Right atrium auricular region (tissue), 2 donors: ENCODE results near the gene FANCG. TPM values are rescaled to one million over a fixed set of nuclear protein-coding genes. Genes with fewer than 3 reads are reported as not detected.

Experiments used
- DNase-seq: peaks from one replicate; pipeline ENCODE4 v3.0.0-alpha.2; 2019; ENCODE audit warnings: low spot score
- H3K27ac ChIP-seq, 2 donors: fragments of 200-600 bp; sonication (generic); 1 replicate in 1 of 2; 2 replicates in 1 of 2; pipeline ENCODE4 v1.5.1; 2016 to 2019
- H3K27me3 ChIP-seq, 2 donors: fragments of 200-600 bp; sonication (generic); one replicate each; pipeline versions ENCODE4 v1.5.1 to v1.6.0; 2017 to 2019
- H3K36me3 ChIP-seq: fragments of 200-600 bp; sonication (generic); one replicate; pipeline ENCODE4 v1.5.1; 2016
- H3K4me1 ChIP-seq, 2 donors: fragments of 200-600 bp; sonication (generic); one replicate each; pipeline versions ENCODE4 v1.5.1 to v1.6.0; 2017 to 2019
- H3K4me3 ChIP-seq, 2 donors: fragments of 200-600 bp; sonication (generic); 1 replicate in 1 of 2; 2 replicates in 1 of 2; pipeline ENCODE4 v1.5.1; 2017 to 2019; ENCODE audit warnings: mild to moderate bottlenecking in 1 of 2, moderate library complexity in 1 of 2
- H3K9me3 ChIP-seq, 2 donors: fragments of 200-600 bp; sonication (generic); one replicate each; pipeline ENCODE4 v1.5.1; 2019
- total RNA-seq, 2 donors: library from RNA; depleted of rRNA; stranded (reverse); fragments of >200 nt; gene quantifications; one replicate each; pipeline ENCODE4 v1.1.0, GENCODE V29; 2016
- TF ChIP-seq, protein P1 (sequence below), 2 donors: fragments of 200-600 bp; sonication (generic); IDR thresholded peaks; one replicate each; pipeline ENCODE4 v1.5.1; 2019; ENCODE audit warnings: antibody characterized with exemption in 2 of 2

Gene FANCG
- total RNA-seq, 2 donors from 2014 or later, result 0.89 to 1.9 TPM

DNA sequence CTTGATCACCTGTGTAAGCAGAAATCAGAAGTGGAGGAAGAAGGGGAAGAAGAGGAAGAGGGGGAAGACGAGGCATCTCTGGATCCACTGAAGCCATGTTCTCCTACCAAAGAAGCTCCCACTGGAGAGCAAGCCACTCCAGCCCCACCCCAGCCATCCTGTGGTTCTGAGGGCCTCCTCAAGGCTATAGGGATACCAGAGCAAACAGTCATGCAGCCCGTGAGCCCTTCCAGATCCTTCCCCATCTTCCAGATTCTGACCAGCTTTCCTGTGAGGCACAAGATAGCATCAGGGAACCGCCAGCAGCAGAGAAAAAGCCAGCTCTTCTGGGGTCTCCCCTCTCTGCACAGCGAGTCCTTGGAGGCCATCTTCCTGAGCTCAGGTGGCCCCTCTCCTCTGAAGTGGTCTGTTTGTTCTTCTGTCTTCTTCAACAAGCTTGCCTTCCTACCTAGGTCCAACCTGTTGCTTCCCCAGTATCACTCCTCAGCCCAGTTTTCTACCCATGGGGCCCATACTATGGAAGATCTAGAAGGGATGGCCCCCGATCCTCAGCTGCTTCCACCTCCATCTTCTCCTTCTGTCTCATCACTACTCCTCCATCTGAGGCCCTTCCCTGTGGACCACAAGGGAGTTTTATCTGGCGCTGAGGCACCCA is 36.7 kb downstream of the FANCG start:
- Histone ChIP-seq H3K36me3 (peaks cover 32% of the 10 kb centered on the region), H3K4me1 (no peaks in the 10 kb centered on the region), H3K27me3 (no peaks in the 10 kb centered on the region), H3K27ac (no peak overlapping the region), H3K4me3 (no peak overlapping the region), H3K9me3 (no peaks in the 10 kb centered on the region)
- TF ChIP-seq, protein P1, sequence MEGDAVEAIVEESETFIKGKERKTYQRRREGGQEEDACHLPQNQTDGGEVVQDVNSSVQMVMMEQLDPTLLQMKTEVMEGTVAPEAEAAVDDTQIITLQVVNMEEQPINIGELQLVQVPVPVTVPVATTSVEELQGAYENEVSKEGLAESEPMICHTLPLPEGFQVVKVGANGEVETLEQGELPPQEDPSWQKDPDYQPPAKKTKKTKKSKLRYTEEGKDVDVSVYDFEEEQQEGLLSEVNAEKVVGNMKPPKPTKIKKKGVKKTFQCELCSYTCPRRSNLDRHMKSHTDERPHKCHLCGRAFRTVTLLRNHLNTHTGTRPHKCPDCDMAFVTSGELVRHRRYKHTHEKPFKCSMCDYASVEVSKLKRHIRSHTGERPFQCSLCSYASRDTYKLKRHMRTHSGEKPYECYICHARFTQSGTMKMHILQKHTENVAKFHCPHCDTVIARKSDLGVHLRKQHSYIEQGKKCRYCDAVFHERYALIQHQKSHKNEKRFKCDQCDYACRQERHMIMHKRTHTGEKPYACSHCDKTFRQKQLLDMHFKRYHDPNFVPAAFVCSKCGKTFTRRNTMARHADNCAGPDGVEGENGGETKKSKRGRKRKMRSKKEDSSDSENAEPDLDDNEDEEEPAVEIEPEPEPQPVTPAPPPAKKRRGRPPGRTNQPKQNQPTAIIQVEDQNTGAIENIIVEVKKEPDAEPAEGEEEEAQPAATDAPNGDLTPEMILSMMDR (IDR thresholded peaks at IDR 0.05), result no peak
- DNase-seq, result no peak

DNA sequence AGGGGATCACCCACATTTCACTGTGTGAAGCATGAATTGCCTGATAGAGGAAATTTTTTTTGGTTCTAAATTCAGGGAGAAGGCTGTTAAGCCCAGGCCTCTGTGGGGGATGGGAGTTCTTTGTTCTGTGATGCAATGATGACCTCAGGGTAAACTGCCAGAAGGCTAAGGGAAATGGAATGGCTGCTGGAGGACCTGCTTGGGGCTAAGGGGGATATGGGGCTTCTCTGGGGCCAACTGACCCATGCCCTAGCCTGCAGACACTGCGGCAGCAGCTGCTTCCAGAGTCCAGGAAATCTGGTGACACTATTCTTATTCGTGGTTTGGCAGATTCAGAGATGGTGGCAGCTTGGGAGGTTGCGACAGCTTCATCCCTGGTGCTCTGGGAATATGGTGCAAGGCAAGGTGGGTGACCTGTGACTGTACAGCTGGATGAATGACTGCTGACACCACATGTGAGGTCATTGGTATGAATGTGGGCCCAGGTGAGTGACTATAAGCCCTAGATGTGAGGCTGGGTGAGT is 37.6 kb downstream of the FANCG start:
- no peaks in the 10 kb centered on the region for H3K4me1 ChIP-seq
- no peak overlapping the region for H3K27ac ChIP-seq
- H3K9me3 ChIP-seq, result no peaks in the 10 kb centered on the region
- H3K36me3 ChIP-seq, result peaks cover 30% of the 10 kb centered on the region
- no peak for DNase-seq
- H3K4me3 ChIP-seq, result no peak overlapping the region
- no peaks in the 10 kb centered on the region for H3K27me3 ChIP-seq
- TF ChIP-seq, protein P1 (IDR thresholded peaks at IDR 0.05), result no peak

DNA sequence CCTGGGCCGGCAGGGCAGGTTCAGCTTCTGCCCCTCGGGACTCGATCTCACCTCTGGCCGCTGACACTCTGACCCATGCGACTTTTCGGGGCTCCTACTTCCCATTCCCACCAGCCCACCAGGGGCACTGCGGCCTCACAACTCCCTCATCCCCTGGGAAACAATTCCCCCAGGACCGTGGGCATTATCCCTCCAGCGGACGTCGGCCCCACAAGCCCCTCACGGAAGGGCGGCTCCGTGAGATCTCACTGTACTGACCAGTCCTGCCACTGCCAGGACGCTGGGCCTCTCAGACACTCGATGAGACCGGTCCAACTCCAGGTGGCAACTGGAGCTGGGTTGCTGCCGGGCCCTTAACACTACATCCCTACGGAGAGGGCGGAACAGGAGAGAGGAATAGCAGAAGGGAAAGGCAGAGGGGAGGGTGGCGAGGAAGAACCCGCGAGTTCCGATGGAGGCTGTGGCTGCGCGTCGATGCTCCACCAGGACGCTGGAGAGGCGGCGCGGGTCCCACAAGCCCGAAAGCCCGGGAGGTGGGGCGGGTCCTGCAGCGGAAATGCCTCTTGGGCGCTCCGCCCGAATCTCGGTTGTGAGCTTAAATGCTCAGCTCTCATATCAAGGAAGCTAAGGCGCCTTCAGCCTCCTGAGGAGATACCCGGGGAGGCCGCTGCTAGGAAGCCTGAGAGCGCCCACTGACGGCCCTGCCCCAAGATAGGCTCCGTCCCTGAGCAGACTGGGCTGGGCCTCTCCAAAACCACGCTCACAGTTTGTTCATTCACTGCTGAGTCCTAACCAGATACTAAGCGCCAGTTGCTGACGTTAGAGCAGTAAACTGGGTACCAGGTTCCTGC is 43.7 kb downstream of the FANCG start:
- DNase-seq, result peak; percentile 70
- no peaks in the 10 kb centered on the region for H3K9me3 ChIP-seq
- peak overlapping the region in 1 of 2 donors; percentile 37 for H3K4me3 ChIP-seq
- peaks cover 5% of the 10 kb centered on the region for H3K36me3 ChIP-seq
- no peaks in the 10 kb centered on the region for H3K27me3 ChIP-seq
- TF ChIP-seq, protein P1 (IDR thresholded peaks at IDR 0.05), result no peak
- H3K4me1 ChIP-seq, result peaks cover 0 to 11% of the 10 kb centered on the region in 2 donors
- peak overlapping the region in 1 of 2 donors; percentile 21 for H3K27ac ChIP-seq

DNA sequence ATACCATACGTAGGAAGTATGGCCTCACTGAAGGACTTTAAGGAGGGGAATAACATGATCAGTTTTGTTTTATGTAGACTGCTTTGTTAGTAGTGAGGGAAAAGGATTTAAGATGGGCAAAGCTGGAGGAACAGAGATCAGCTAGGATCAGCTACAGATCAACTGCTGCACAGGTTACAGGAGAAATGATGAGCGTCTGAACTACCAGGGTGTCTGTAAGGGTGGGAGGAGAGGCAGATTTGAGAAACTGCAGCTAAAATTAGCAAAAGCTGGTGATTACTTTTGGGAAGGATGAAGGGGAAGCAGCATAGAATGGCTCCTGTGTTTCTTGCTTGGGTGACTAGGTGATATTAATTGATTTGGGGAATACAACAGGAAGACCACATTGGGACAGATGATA is 46.6 kb downstream of the FANCG start:
- H3K27me3 ChIP-seq, result no peaks in the 10 kb centered on the region
- no peak overlapping the region for H3K4me3 ChIP-seq
- no peaks in the 10 kb centered on the region for H3K9me3 ChIP-seq
- peaks cover 0 to 11% of the 10 kb centered on the region in 2 donors for H3K4me1 ChIP-seq
- H3K36me3 ChIP-seq, result peaks cover 5% of the 10 kb centered on the region
- no peak for DNase-seq
- TF ChIP-seq, protein P1 (IDR thresholded peaks at IDR 0.05), result no peak
- H3K27ac ChIP-seq, result no peak overlapping the region

DNA sequence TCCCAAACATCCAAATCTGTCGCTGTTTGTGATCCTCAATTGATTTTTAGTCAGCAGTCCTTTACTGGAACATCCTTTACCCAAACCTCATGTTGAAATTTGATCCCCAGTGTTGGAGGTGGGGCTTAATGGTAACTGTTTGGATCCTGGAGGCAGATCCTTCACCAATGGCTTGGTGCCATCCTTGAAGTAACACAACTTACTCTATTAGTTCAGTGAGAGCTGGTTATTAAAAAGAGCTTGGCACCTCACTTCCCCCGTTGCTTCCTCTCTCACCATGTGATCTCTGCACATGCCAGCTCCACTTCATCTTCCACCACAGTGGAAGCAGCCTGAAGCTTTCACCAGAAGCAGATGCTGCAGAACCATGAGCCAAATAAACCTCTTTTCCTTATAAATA is 49.9 kb downstream of the FANCG start:
- H3K9me3 ChIP-seq, result no peaks in the 10 kb centered on the region

More for the DNA sequence above, 49.9 kb downstream of the FANCG start:
- no peak overlapping the region for H3K27ac ChIP-seq
- H3K36me3 ChIP-seq, result peaks cover 5% of the 10 kb centered on the region
- DNase-seq, result no peak
- H3K4me3 ChIP-seq, result no peak overlapping the region
- peaks cover 0 to 13% of the 10 kb centered on the region in 2 donors for H3K4me1 ChIP-seq
- H3K27me3 ChIP-seq, result no peaks in the 10 kb centered on the region
- TF ChIP-seq, protein P1 (IDR thresholded peaks at IDR 0.05), result no peak
